HepG2 (cell line): ENCODE results near the gene CNNM3. TPM values are rescaled to one million over a fixed set of nuclear protein-coding genes. Genes with fewer than 3 reads are reported as not detected.

Source experiments
- DMTF1 ChIP-seq: sonication (generic); formaldehyde crosslinking; IDR thresholded peaks from 2 replicates; pipeline ENCODE4 v1.4.0; 2020; ENCODE audit warnings: mild to moderate bottlenecking, missing genetic modification reagents
- HMGXB4 ChIP-seq, 2 experiments: sonication (generic) in 1 of 2; formaldehyde crosslinking in 1 of 2; IDR thresholded peaks; 2 replicates each; pipeline versions ENCODE4 v1.4.0 to v1.6.1; 2018 to 2020; ENCODE audit warnings: missing genetic modification reagents in 2 of 2, borderline replicate concordance in 1 of 2, low read depth in 1 of 2, mild to moderate bottlenecking in 1 of 2, missing biosample characterization in 1 of 2
- HNF4A ChIP-seq: sonication (generic); formaldehyde crosslinking; IDR thresholded peaks from 2 replicates; pipeline ENCODE4 v1.4.0; 2020; ENCODE audit warnings: missing genetic modification reagents
- JUNB ChIP-seq: sonication (generic); formaldehyde crosslinking; IDR thresholded peaks from 2 replicates; pipeline ENCODE4 v1.8.0; 2022; ENCODE audit warnings: missing genetic modification reagents, mild to moderate bottlenecking, borderline replicate concordance
- KLF16 ChIP-seq, 2 experiments: sonication (generic) in 1 of 2; formaldehyde crosslinking in 1 of 2; IDR thresholded peaks; 2 replicates each; pipeline versions ENCODE4 v1.6.1 to v1.8.0; 2016 to 2023; ENCODE audit warnings: missing genetic modification reagents in 2 of 2, missing compliant biosample characterization in 1 of 2
- NBN ChIP-seq: fragments of 450-650 bp; conservative IDR thresholded peaks from 2 replicates; pipeline ENCODE4 v1.6.1; 2017
- NFE2 ChIP-seq: sonication (generic); formaldehyde crosslinking; IDR thresholded peaks from 2 replicates; pipeline ENCODE4 v1.4.0; 2020; ENCODE audit warnings: missing genetic modification reagents
- NFE2L2 ChIP-seq: fragments of 150-350 bp; IDR thresholded peaks from 2 replicates; pipeline ENCODE4 v1.6.1; 2014; ENCODE audit warnings: low read length
- SATB2 ChIP-seq: sonication (generic); formaldehyde crosslinking; IDR thresholded peaks from 2 replicates; pipeline ENCODE4 v1.5.0; 2020; ENCODE audit warnings: missing genetic modification reagents
- SCMH1 ChIP-seq: sonication (generic); formaldehyde crosslinking; IDR thresholded peaks from 2 replicates; pipeline ENCODE4 v1.9.0; 2021; ENCODE audit warnings: missing genetic modification reagents, mild to moderate bottlenecking, borderline replicate concordance
- SNRNP70 ChIP-seq: fragments of 200-400 bp; formaldehyde crosslinking; IDR thresholded peaks from 2 replicates; pipeline ENCODE4 v1.6.1; 2017; ENCODE audit warnings: mild to moderate bottlenecking, low read depth, low read length, moderate library complexity
- TAF15 ChIP-seq: fragments of 200-400 bp; formaldehyde crosslinking; IDR thresholded peaks from one replicate; pipeline ENCODE4 v1.6.1; 2018; ENCODE audit warnings: mild to moderate bottlenecking, low read depth, low read length; ENCODE audit not compliant: poor library complexity, severe bottlenecking
- TFDP1 ChIP-seq: IDR thresholded peaks from 2 replicates; pipeline ENCODE4 v1.6.1; 2016; ENCODE audit warnings: missing compliant biosample characterization, missing genetic modification reagents, borderline replicate concordance
- ZFY ChIP-seq: sonication (generic); formaldehyde crosslinking; IDR thresholded peaks from 2 replicates; pipeline ENCODE4 v1.4.0; 2020; ENCODE audit warnings: missing genetic modification reagents
- ZNF225 ChIP-seq: sonication (generic); formaldehyde crosslinking; IDR thresholded peaks from 2 replicates; pipeline ENCODE4 v1.4.0; 2020; ENCODE audit warnings: mild to moderate bottlenecking, missing genetic modification reagents
- ZNF230 ChIP-seq: sonication (generic); formaldehyde crosslinking; IDR thresholded peaks from 2 replicates; pipeline ENCODE4 v1.4.0; 2020; ENCODE audit warnings: mild to moderate bottlenecking, missing genetic modification reagents
- ZNF282 ChIP-seq: fragments of 450-650 bp; IDR thresholded peaks from 2 replicates; pipeline ENCODE4 v1.6.1; 2018; ENCODE audit not compliant: partially characterized antibody
- ZNF343 ChIP-seq: sonication (generic); formaldehyde crosslinking; IDR thresholded peaks from 2 replicates; pipeline ENCODE4 v1.4.0; 2020; ENCODE audit warnings: mild to moderate bottlenecking, missing genetic modification reagents
- ZNF362 ChIP-seq: sonication (generic); formaldehyde crosslinking; IDR thresholded peaks from 2 replicates; pipeline ENCODE4 v1.4.0; 2020; ENCODE audit warnings: missing genetic modification reagents, mild to moderate bottlenecking, borderline replicate concordance
- ZNF784 ChIP-seq: sonication (generic); formaldehyde crosslinking; IDR thresholded peaks from 2 replicates; pipeline ENCODE4 v1.5.1; 2020; ENCODE audit warnings: missing genetic modification reagents, mild to moderate bottlenecking, borderline replicate concordance
- polyA plus RNA-seq, 8 experiments: library from polyadenylated mRNA; depleted of rRNA in 3 of 8; stranded (reverse) in 7 of 8; unstranded in 1 of 8; fragments of >200 nt; fragmentation: Illumina TruSeq in 4 of 8; extraction: Trizol in 4 of 8; gene quantifications; 2 replicates each; pipeline versions ENCODE4 v1.2.1 to v1.2.3, GENCODE V29; 2011 to 2016; ENCODE audit warnings: low read depth in 4 of 8, missing spikeins in 1 of 8, mixed read lengths in 1 of 8; ENCODE audit not compliant: insufficient read depth in 1 of 8
- total RNA-seq, 5 experiments: library from RNA; depleted of rRNA; stranded (reverse); fragments of >200 nt; fragmentation: Illumina TruSeq; extraction: Trizol; gene quantifications; 2 replicates each; pipeline ENCODE4 v1.2.3, GENCODE V29; 2016; ENCODE audit warnings: low read depth in 1 of 5

The CNNM3 gene
- total and polyA plus RNA-seq, 2 of the 13 experiments (the other 11 are each of a cell fraction or from before 2014, with no cell fraction given): 21.2 to 27.9 TPM

GRCh38 chr2:96868555-96869280 is 52.6 kb downstream of the CNNM3 start (continued):
- no peak for TF ChIP-seq NBN
- no peak for TF ChIP-seq SCMH1
- TF ChIP-seq JUNB: no peak
- peak; percentile 73; the same call in 1 of the 2 replicates for TF ChIP-seq ZNF362 (CRISPR knock-in tag)
- TF ChIP-seq DMTF1 (CRISPR knock-in tag): no peak
- TF ChIP-seq NFE2 (CRISPR knock-in tag): no peak
- TF ChIP-seq ZNF343 (CRISPR knock-in tag): peak; percentile 85; the same call in 1 of the 2 replicates
- TF ChIP-seq SATB2: peak; percentile 87; the same call in 1 of the 2 replicates
- no peak; the same call in 1 of the 2 replicates for TF ChIP-seq ZNF230 (CRISPR knock-in tag)
- TF ChIP-seq TFDP1: no peak
- TF ChIP-seq NFE2L2: no peak
- TF ChIP-seq KLF16 (CRISPR knock-in tag; IDR thresholded peaks at IDR 0.05): no peak; a peak in 1 of 4 replicates
- no peak for TF ChIP-seq ZNF225 (CRISPR knock-in tag)
- no peak for TF ChIP-seq ZNF282
- TF ChIP-seq HMGXB4 (CRISPR knock-in tag; IDR thresholded peaks at IDR 0.05; ENCODE audit: borderline replicate concordance in 1 of 2, low read depth in 1 of 2): peak; percentile 91 to 97
- TF ChIP-seq TAF15: peak; percentile 84
- TF ChIP-seq ZNF784: no peak
- TF ChIP-seq HNF4A (CRISPR knock-in tag): peak; percentile 53; the same call in 1 of the 2 replicates
- TF ChIP-seq SNRNP70: no peak
- peak; percentile 90 for TF ChIP-seq ZFY (CRISPR knock-in tag)
